GM21786 (cell line): ENCODE data around the gene SLC8A2.

ENCODE experiments used
- ATAC-seq: cut with Tn5 transposase; IDR thresholded peaks from one replicate; pipeline ENCODE4 v1.9.1; 2021; ENCODE audit not compliant: unreplicated experiment

Gene SLC8A2

DNA sequence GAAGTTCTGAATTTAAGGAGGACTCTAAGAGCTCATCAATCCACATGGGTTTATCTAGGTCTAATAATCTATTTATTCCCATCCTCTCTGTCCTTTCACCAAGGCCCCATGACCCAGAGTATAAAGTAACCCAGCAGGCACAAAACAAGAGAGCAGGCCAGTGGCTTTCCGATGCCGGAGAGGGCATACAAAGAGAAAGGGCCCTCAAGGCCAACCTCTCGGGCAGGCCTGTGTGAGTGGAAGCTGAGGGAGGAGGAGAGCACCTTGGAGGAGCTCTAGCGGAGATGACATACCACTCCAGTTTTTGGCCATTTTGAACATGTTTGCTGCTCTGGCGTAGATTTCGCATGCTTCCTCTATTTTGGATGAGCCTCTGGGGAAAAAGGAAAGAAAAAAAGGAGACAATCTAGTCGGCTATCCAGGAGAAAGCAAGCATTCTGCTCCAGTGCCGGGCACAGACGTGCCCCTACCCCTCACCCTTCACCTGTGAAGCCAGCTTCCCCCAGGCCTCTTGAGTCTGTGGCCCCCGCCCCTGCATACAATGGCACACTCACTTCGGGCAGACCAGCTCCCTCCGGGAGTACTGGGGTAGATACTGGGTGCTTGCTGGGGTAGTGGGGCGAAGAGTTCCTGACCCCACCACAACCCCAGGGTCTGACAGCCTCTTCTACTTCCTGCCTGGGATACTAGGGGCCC is 31.6 kb upstream of the SLC8A2 start:
- no peak for ATAC-seq

DNA sequence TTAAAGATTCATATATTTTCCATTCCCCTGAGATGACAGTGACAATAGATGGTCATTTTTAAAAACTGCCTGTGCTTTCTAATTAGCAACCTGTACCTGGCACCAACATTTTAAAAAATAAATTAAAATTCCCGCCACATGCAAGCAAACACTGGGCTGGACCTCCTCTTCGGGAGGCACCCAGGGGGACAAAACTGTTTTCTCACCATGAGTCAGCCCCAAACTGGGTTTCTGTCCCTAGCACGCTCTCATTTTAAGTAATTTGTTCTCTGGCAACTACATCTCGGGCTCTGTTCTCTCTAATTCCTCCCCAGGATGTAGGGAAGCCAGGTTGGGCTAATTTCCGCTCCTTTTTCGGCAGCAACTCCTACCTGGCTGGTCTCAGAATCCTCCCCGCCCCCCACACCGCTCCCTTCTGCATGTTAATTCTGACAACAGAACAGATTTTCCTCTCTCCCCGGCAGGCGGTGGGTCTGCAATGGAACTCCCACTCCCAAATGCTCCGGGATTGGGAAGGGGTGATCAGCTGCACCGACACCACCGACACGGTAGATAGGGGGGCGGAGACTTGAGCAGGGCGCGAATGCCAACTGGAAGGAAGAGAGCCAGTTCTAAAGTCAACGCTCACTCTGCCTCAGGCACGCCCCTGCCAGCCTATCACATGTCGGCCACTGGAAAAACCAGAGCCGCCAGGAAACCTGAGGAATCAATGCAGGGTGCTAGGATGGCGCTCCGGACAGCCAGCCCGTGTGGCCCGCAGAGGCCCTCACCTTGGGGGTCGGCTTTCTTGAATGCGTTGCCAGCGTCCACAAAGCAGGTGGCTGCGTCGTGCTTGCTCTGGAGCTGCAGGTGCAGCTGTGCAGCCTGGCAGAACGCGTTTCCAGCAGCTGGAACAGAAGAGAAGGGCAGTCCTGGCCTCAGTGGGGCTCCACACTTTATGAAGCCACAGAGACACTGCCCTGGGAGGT is 28.5 kb upstream of the SLC8A2 start:
- no peak for ATAC-seq

DNA sequence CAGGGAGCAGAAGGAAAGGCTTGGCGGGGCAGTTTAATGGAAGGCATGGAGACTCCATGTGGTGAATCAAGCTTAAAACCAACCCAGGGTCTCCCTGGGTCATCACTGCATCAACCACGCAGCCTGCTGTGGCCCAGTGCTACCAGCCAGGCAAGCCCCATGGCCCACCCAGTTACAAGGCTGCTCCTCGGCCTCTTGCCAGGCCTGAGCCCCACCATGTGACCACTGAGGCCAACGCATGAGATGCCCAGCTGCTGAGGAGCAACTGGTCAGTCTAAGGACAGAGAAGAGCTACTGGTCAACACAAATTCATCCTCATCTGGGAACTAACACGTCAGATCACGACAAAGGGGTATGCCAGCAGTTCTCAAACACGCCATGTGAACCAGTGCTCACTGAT is 27.7 kb upstream of the SLC8A2 start:
- no peak for ATAC-seq

DNA sequence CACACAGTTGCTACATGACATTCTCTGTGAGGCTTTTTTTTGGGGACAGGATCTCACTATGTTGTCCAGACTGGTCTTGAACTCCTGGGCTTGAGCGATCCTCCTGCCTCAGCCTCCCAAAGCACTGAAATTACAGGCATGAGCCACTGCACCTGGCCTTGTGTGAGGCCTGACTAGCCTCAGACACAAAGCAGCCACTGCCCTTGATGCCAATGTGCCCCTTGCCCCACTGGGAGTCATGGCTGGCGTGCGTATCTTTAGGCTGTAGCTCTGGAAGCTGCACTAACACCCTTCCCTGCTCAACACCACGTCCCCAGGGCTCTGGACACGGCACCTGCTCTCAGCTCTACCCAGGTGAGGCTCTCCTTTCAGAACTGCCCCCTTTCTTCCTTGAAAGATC is 26.9 kb upstream of the SLC8A2 start:
- ATAC-seq = no peak

DNA sequence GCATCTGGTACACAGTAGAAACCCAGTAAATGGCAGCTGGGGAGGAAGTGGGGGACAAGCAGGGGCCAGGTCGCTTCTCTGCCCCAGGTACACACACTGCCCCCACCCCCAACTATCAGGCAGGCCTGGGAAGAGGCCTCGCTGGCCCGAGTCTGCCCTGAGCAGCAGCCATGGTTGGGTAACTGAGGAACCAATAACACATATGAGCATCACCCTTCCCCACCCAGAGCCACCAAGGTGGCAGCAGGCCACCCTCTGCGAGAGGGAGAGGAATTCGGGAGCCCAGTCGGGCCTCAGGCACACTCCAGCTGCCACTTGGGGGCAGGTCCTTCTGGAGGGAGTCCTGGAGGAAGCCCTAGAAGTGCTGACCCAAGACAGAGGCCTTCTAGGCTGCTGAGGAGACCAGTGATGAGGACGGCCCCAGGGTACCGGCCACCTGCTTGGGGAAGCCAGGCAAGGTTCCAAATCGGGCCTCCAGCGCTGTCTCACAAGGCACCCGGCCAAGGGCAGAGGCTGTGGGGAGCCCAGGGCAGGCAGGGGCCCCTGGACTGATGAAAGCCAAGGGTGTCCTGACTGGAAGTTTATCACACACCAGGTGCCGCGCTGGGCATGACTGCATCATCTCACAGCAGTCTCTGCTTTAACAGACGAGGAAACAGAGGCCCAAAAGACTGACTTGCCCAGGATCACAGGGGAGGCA is 26.3 kb upstream of the SLC8A2 start:
- ATAC-seq = no peak

DNA sequence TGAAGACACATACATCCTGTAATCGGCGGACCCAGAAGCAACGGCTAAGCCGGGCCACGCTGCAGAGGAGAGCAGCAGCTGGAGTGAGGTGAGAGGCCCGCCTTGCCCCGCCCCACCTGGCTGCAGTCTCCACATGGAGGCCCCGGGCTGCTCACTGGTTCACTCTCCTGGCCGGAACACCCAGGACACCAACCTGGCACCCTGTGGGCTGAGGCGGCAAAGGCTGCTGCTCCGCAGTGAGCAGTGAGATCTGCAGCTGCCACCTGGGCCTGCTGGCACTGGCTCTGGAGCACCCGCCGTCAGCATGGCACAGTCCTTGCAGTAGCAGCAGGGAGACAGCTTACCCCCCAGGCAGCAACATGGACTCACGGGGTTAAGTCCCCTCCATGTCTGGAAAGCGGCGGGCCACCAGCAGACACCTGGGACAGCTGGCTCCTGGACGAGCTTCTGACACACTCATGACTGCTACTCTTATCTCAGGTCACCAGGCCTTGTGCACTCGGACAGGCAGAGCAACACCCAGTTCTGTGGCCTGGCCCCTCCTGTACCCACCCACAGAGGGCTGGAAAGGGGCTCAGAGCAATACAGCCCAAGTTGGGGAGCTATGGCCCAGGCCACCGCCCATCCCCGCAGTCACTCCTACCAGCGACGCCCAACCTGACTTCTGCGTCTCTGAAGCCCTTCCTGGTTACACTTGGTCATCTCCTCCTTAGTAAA is 25.5 kb upstream of the SLC8A2 start:
- no peak for ATAC-seq

DNA sequence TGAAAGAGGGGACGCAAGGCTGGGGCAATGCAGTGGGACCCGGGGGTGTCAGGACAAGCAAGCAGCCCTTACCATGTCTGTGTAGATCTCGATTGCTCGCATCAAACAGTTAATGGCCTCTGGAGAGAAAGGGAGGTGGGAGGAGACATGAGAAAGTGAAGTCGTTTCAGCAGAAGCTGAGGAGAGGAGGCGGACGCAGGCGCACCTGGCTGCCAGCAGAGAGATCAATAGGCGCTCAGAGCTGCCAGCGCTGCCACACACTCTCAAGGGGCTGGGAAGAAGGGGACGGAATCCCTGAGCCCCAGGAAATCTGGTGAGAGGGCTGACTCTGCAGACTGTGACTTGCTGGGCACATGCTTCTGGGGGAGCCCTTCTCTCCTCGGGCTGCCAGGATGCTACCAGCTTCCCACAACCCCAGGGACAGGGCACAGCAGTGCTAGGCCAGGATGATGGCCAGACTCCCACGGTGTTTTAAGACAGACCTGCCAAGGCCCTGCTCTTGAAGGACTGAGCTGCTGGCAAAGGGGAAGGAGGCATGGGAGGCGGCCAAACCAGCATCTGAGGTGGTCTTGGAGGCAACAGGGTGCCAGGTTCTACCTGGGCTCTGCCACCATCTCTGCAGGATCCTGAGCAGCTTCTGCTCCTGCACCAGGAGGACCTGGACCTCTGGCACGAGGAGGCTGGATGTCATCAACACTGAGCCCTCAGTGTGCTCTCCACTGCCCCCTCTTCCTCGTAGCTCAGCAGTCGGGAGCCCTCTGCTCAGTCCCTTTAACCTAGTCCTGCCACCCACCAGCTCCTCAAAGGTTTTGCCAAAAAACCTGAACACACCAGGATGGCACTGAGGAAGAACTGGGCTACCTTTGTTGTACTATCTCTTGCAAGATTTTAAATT is 24.0 kb upstream of the SLC8A2 start:
- ATAC-seq = no peak

DNA sequence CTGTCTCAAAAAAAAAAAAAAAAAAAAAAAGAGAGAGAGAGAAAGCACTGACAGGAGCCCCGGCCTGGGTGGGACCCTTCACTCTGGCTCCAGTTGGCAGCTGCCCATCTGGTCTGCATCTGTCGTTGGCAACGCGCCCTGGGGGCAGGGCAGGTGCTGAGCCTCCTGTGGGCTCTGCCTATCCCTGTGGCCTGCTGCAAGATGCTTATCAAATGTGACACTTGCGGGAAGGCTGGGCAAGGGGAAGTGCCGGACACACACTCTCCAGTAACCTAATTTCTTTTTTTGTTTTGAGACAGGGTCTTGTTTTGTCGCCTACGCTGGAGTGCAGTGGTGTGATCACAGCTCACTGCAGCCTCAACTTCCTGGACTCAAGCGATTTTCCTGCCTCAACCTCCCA is 23.0 kb upstream of the SLC8A2 start:
- no peak for ATAC-seq

DNA sequence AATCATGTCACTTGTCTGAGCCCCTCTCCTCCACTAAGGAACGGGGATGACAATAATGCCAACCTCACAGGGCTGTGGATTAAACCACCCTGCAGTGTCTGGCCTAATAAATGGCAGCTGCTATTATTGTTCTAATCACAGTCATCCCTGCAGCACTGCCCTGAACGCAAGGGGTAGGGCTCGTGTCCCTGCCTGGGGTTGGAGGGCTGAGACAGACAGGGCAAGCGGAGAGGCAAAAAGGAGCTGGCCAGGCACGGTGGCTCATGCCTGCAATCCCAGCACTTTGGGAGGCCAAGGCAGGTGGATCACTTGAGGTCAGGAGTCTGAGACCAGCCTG is 22.5 kb upstream of the SLC8A2 start:
- no peak for ATAC-seq

DNA sequence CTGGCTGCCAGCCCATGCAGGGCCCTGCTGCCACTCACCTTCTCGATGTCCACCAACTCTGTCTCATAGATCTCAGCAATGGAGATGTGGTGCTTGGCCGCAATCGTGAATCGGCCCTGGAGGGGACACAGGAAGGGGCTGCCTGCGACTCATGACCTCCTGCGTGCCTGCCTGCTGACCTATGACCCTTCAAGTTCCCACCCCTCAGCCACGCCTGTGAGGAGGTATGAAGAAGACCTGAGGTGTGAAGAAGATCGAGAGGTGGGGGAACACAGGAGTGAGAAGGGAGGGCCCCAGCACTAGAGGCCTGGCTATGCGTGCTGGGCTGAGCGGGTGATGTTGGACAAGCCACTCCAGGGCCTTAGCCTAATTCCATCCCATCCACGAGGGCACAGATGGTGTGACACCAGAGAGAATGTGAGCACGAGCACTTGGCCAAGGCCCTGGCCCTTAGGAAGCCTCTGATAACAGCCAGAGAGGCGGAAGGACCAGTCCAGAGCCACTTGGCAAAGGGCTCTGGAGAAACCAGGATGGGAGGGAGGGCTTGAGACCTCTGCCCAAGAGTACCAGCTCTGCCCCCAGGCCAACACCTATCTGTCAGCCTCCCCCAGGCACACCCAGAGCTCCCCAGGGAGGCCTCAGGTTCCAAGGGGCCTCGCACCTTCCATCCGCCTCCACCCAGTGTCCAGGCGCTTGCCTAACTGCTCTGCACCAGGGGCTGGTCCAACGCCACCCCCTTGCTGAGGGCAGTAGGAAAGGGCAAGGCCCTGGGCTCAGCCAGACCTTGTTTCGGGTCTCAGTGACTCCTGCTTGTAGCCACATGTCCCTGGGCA is 21.9 kb upstream of the SLC8A2 start:
- ATAC-seq = no peak

DNA sequence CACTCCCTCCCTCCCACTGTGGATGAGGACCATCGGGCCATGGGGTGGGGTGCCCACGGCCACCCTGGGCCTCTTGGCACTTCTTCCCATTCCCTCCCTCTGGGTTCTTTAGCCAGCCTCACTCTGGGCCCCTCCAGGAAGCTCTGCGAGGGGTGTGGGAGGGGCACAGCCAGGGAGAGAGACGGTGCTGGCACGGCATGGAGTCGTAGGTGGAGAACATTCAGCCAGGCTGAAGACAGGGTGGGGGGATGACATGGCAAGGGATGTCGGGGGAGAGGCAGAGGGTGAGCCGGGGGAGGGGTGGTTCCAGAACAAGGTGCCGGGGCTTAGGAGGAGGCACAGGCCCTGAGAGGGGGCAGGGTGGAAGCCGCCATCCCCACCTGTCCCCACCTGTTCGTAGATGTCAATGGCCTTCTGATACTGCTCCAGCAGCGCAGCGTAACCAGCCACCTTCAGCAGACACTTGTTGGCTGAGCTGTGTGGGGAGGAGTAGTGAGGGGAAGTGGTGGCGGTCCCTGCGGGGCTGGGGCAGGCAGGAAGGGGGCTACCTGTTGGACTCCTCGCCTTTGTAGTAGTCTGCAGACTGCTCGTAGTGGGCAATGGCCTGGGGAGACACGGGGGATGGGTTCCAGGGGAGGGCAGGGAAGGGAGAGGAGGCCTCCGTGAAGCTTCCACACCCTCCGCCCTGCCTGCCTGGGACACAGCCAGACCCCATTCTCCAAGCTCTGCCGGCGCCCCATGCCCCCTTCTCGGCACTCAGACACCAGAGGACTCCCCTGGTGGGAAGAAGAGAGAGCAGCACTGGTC is 21.1 kb upstream of the SLC8A2 start:
- no peak for ATAC-seq

DNA sequence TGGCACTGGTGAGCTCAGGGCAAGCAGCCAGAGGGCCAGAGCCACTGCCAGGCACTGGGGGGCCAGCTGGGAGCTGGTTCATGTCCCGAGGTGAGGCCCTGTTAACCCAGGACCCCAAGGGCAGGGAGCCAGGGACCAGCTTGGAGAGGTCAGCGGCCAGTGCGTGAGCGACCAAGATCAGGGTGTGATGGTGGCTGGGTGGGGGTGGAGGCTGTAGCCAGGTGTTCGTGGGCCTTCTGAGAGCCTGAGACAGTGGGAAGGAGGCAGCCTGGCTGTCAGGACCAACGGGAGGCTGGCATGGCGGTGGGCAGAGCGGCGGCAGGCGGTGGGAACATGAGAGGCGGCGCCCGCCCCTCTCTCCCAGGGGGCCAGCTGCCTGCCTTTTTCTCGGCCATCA is 20.4 kb upstream of the SLC8A2 start:
- no peak for ATAC-seq

DNA sequence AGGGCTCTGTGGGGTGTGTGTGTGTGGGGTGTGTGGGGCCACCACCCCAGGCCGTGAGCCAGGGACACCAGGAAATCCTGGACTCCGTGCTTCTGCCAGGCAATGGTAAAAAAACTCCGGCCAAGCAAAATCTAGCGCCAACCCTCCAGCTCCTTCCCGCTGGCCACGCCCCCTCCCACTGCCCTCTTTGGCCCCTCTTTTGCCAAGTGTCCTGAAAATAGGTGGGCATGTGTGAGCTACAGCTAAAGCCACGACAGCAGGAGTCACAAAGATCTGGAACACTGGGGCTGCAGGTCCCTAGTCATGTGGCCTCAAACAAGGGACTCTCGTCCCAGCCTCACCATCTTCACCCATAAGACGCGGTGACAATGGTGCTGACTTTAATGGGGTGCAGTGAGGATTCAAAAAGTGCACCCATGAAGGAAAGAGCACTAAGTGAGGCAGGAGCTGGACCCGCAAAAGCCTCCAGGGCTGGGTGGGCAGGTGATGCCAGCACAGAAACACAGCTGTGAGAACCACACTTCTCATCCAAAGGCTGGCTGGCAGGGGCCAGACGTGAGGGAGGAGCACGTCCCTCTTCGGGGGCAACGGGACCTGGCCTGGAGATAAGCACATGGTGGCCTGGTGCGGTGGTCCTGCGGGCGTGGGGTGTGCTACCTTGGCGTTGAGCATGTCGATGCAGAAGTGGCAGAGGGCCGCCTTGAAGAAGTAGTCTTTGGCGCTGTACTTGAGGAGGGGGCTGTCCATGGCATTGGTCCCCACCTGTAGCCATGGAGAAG is 19.9 kb upstream of the SLC8A2 start:
- no peak for ATAC-seq

DNA sequence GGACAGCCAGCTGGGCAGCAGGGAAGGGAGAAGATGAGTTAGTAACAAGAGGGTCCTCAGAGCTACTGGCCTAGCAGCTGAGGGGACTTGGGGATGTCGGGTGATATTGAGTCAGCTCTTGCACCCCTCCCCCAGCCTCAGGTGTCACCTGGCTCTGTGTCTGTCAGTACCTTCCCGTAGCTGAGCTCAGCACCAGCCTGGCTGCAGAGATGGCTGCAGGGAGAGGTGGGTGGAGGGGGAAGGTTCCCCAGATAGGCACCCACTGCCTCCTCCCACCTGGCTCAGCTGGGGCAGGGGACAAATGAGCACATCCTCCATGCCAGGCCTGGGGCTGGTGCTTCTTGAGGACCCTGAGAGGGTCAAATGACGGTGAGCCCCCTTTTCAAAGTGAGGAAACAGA is 19.2 kb upstream of the SLC8A2 start:
- ATAC-seq = no peak

DNA sequence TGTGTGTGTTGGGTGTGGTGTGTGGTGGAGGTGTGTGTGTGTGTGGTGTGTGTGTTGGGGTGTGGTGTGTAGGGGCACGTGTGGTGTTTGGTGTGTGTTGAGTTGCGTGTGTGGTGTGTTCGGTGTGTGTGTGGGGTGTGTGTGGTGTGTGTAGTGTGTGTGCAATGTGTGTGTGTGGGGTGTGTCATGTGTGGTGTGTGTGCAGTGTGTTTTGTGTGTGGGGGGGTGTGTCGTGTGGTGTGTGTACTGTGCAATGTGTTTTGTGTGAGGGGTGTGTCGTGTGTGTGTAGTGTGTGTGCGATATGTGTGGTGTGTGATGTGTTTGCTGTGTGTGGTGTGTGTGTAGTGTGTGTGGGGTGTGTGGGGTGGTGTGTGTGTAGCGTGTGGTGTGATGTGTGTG is 18.3 kb upstream of the SLC8A2 start:
- no peak for ATAC-seq

DNA sequence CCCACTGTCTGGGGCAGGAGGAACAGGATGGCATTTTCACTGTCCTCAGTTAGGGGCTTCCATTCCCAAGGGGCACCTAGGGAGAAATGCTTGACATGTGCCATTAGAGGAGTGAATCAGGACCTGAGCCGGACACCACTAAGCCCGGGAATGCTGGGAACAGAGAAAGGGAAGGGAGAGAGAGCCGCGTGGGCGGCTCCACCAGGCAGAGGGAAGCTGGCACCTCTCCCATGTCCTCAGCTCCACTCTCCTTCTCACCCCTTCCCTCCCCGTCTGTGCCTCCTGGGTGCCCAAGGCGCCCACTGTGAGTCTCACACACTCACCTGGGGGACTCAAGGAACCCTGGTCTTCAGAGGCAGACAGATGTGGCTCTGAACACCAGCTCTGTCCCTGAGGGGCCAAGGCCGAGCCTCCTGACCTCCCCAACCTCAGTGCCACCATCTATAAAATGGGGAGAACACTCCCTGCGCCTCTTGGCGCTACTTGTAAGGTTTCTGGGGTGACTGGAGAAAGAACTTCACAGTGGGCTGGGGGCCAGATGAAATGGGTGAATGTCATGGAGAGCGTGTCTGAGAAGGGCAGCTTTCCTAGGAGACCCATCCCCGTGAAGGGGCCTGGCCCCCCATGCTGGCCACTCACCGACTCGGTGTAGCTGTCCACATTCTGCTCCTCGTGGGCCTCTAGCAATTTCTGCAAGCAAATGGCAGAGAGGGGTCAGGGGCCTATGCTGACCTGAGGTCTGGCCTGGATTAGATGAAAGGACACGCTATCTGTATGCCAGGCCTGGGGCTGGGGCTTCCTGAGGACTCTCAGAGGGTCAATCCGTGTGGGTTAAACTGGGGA is 17.6 kb upstream of the SLC8A2 start:
- no peak for ATAC-seq
